Nephron progenitor cell (in vitro differentiated cells): ENCODE data around the gene WWOX.

Experiments used
- DNase-seq: peaks from one replicate; pipeline ENCODE4 v3.0.0; 2021
- H3K27ac Mint-ChIP-seq: 2 replicates; pipeline ENCODE4 v1.8.0; 2021; ENCODE audit warnings: mild to moderate bottlenecking, moderate library complexity, mixed read lengths
- H3K27me3 Mint-ChIP-seq: 2 replicates; pipeline ENCODE4 v1.8.0; 2021; ENCODE audit warnings: mild to moderate bottlenecking, low read depth, mixed read lengths; ENCODE audit not compliant: poor library complexity
- H3K36me3 Mint-ChIP-seq: 2 replicates; pipeline ENCODE4 v1.8.0; 2021; ENCODE audit warnings: low read depth, mixed read lengths
- H3K4me1 Mint-ChIP-seq: 2 replicates; pipeline ENCODE4 v1.8.0; 2021; ENCODE audit warnings: mixed read lengths
- H3K4me3 Mint-ChIP-seq: 2 replicates; pipeline ENCODE4 v1.8.0; 2021; ENCODE audit warnings: mild to moderate bottlenecking, moderate library complexity, mixed read lengths
- H3K9me3 Mint-ChIP-seq: 2 replicates; pipeline ENCODE4 v1.8.0; 2021; ENCODE audit warnings: mild to moderate bottlenecking, moderate library complexity, mixed read lengths
- CTCF ChIP-seq: fragments of 200-600 bp; sonication (generic); IDR thresholded peaks from 2 replicates; pipeline ENCODE4 v1.5.0; 2021; ENCODE audit warnings: antibody characterized with exemption

The WWOX gene

GRCh38 chr16:78501744-78502143 lies 402.3 kb downstream of the WWOX start:
- Mint-ChIP-seq H3K27ac (peak overlapping the region; percentile 71), H3K4me1 (peaks cover 81% of the 10 kb centered on the region), H3K4me3 (no peak overlapping the region), H3K9me3 (peaks cover 15% of the 10 kb centered on the region), H3K27me3 (no peaks in the 10 kb centered on the region), H3K36me3 (peaks cover 10% of the 10 kb centered on the region)
- no peak for TF ChIP-seq CTCF
- no peak for DNase-seq

- H3K36me3 Mint-ChIP-seq: no peaks in the 10 kb centered on the region
- peaks cover 92% of the 10 kb centered on the region for H3K4me1 Mint-ChIP-seq
- no peak for TF ChIP-seq CTCF
- H3K9me3 Mint-ChIP-seq: peaks cover 4% of the 10 kb centered on the region
- no peak for DNase-seq
- H3K27ac Mint-ChIP-seq: no peak overlapping the region
- H3K27me3 Mint-ChIP-seq: no peaks in the 10 kb centered on the region
- no peak overlapping the region for H3K4me3 Mint-ChIP-seq
These were observed 403.4 kb downstream of the WWOX start for GRCh38 chr16:78502812-78503350.

GRCh38 chr16:78503602-78504001 lies 404.1 kb downstream of the WWOX start:
- no peak overlapping the region for H3K27ac Mint-ChIP-seq
- no peaks in the 10 kb centered on the region for H3K27me3 Mint-ChIP-seq
- TF ChIP-seq CTCF: peak; percentile 88
- no peaks in the 10 kb centered on the region for H3K36me3 Mint-ChIP-seq
- no peak overlapping the region for H3K4me3 Mint-ChIP-seq
- H3K9me3 Mint-ChIP-seq: peaks cover 4% of the 10 kb centered on the region
- peaks cover 87% of the 10 kb centered on the region for H3K4me1 Mint-ChIP-seq
- peak; percentile 45 for DNase-seq

- no peak overlapping the region for H3K27ac Mint-ChIP-seq
- H3K9me3 Mint-ChIP-seq: peaks cover 4% of the 10 kb centered on the region
- TF ChIP-seq CTCF: no peak
- H3K27me3 Mint-ChIP-seq: no peaks in the 10 kb centered on the region
- DNase-seq: no peak
- peaks cover 80% of the 10 kb centered on the region for H3K4me1 Mint-ChIP-seq
- no peaks in the 10 kb centered on the region for H3K36me3 Mint-ChIP-seq
- H3K4me3 Mint-ChIP-seq: no peak overlapping the region
These were observed 405.0 kb downstream of the WWOX start for GRCh38 chr16:78504401-78504851.

- TF ChIP-seq CTCF: no peak
- Mint-ChIP-seq H3K27me3 (no peaks in the 10 kb centered on the region), H3K4me1 (peaks cover 73% of the 10 kb centered on the region), H3K36me3 (no peaks in the 10 kb centered on the region), H3K27ac (peak overlapping the region; percentile 31), H3K9me3 (peaks cover 4% of the 10 kb centered on the region), H3K4me3 (no peak overlapping the region)
- DNase-seq: no peak
These were observed 405.6 kb downstream of the WWOX start for GRCh38 chr16:78505036-78505435.
